ENCODE results near the gene SIL1.
"Not testable (repeated sequence)": the region's sequence is repeated elsewhere in the genome, so short reads cannot be mapped to it uniquely, and the experiment has no call there.

Gene SIL1

DNA sequence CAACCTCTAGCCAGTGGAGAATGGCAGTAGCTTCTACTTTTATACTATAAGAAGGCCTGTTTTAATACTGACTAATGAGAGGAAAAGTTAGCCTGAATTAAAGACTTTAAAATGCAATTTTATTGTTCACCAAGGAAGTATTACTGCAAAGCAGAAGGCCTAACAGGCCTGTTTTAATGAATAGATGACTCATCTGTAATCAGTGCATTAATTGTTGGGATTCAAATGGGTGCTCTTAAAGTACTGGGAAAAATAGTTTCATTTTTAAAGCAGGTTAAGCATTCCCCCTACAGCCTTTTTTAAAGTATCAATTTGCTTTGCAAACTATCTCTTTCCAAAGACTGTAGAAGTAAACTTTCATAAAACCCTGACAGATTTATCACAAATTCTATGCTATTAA, 147.7 kb downstream of the SIL1 start:
- DNase-seq, result no peak
- intact Hi-C loops (cut with DNase I), result no loop called here

GRCh38 chr5:139049780-139050179, 148.4 kb downstream of the SIL1 start:
- intact Hi-C loops (cut with DNase I), result no loop called here

DNA sequence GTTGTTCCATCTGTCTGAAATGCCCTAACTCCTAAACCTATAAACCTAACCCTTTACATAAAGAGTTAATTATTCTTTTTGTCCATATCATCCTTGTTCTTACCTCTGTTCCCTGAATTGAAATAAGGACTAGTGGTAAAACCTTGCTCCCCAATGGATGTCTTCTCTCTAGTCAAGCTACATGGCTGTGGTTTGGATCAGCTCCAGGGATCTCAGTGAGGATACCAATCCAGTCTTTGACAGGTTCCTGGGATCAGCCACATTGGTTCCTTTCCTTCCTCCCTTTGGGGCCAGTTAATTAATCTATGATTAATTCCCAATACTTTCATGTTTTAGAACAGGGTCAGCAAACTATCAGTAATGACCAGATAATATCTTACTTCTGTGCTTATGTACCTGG, 151.6 kb downstream of the SIL1 start:
- no peak for DNase-seq
- intact Hi-C loops (cut with DNase I), result no loop called here

More at GRCh38 chr5:139049780-139050179, 148.4 kb downstream of the SIL1 start:
- DNase-seq, result no peak

DNA sequence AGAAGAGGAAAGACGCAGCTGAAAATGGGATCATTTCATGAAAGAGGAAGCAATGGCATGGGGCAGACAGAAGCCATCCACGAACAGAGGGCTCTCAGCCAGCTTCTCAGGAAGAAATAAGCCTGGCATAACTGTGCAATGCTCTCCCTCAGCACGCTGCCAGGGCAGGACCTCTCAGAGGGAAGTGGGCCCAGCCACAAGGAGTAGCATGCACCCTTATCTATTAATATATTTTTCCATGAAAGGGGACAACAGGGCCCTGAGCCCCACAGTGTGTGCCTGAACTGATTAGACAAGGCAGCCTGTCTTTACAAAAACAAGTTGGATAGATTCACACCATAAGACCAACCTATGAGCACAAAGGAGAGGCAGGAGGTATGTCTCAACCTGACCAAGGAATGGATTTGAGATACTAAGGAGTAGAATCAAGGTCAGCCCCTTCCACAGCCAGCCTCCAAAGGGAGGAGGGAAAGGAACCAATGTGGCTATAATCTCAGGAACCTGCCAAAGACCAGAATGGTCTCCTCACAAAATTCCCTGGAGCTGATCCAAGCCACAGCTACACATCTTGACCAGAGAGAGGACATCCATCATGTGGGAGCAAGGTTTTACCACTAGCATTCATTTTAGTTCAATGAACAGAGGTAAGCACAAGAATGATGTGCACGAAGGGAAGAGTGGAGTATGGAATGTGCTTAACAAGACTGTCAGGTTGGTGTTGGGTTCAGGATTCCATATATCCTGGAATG, 154.8 kb downstream of the SIL1 start:
- no peak for DNase-seq
- intact Hi-C loops (cut with DNase I), result no loop called here

DNA sequence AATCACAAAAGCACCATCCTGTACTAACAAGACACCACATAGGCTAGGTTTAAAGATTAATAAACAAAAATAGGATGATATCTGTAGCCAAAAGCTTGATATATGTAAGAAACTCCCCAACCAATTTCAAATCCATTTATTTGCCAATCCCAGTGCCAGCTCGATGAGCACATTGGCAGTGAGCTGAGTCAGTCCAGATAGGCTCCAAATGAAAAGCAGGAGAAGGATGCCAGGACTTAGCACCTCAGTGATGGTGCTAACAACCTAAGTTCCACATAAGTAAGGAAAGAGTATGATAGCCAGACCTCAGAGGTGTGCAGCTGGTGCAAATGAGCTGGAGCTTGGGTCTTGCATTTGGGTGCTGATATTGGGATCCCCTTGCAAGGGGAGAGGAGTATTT, 158.1 kb downstream of the SIL1 start:
- intact Hi-C loops (cut with DNase I), result no loop called here
- no peak for DNase-seq

- DNase-seq, result no peak
- intact Hi-C loops (cut with DNase I), result no loop called here
Measured at GRCh38 chr5:139038613-139039305, 159.4 kb downstream of the SIL1 start.

- no peak for DNase-seq
- intact Hi-C loops (cut with DNase I), result no loop called here
Measured at GRCh38 chr5:139037732-139038131, 160.4 kb downstream of the SIL1 start.

DNA sequence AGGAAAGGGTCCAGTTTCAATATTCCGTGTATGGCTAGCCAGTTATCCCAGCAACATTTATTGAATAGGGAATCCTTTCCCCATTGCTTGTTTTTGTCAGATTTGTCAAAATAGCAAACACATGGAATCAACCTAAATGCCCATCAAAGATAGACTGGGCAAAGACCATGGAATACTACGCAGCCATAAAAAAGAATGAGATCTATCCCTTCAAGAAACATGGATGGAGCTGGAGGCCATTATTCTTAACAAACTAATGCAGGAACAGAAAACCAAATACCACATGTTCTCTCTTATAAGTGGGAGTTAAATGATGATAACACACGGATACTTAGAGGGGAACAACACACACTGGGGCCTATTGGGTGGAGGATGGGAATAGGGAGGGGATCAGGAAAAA, 161.8 kb downstream of the SIL1 start:
- intact Hi-C loops (cut with DNase I); DNase-seq: not testable (repeated sequence)

DNA sequence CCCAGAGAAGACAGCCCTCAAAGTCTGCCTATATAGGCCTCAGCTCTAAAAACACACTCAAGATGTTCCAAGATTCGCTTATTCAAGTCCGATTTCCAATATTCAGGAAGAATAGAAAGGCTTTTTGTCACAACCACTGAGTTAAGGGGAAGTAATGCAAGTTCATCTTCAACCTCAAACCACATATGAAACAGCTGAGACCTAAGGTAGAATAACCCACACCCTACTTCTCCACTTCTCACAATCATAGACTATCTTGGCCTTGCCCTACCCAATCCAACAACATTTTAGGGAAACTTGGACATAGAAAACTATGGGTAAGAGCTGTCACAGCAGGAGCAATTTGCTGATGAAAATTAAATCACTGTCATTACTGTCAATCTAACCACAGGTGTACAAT, 171.0 kb downstream of the SIL1 start:
- intact Hi-C loops (cut with DNase I), result no loop called here
- DNase-seq, result no peak

DNA sequence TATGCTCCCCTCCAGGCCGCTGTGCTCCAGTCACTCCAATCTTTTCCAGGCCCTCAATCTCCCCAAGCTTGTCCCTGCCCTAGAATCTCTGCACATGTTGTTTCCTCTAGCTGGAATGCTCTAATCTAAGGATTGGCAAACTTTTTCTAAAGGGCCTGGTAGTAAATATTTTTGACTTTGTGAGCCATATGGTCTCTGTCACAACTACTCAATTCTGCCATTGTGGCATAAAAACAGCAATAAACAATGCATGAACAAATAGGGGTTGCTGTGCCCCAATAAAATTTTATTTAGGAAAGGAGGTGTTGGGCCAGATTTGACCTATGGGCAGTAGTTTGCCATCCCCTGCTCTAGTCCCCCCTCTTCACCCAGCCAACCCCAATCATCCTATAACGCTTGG, 172.5 kb downstream of the SIL1 start:
- intact Hi-C loops (cut with DNase I), result no loop called here
- no peak for DNase-seq

DNA sequence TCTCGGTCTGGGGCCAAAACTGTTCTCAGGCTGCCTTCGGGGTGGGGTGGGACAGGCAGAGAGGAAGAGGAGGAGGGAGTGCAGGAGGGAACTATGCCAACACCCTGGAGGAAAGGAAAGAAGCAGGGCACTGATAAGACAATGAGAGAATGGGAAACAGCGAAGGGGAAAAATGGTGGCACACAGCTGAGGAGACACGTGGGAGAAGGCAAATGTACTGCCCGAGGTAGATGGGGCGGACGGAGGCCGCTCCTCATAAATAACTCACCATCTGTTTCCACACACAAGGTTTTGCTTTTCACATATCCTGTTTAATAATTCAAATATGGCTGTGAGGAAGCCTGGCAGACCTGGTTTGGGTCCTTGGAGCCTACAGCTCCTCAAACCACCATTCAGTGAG, 174.9 kb downstream of the SIL1 start:
- intact Hi-C loops (cut with DNase I), result no loop called here
- no peak for DNase-seq

DNA sequence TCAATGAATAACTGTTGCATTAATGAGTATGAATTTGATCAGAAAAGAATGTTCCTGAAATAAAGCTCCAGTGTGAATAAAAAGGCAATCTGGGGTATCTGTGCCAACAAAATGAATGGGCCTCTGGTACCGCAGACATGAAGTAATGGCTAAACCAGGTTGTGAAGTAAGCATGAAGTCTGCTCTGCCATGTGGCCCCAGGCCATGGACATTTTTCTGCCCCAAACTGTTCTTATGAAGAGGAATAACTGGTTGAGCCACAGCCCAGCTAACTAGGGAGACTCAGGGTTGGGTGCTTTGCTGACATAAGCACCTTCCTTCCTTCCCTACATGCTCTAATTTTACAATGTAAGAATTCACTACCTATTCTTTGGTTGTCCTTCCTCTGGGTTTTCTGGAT, 175.6 kb downstream of the SIL1 start:
- no peak for DNase-seq

GRCh38 chr5:139021346-139021745, 176.8 kb downstream of the SIL1 start:
- DNase-seq, result no peak
- intact Hi-C loops (cut with DNase I), result no loop called here

More for the DNA sequence above, 175.6 kb downstream of the SIL1 start:
- intact Hi-C loops (cut with DNase I), result no loop called here

DNA sequence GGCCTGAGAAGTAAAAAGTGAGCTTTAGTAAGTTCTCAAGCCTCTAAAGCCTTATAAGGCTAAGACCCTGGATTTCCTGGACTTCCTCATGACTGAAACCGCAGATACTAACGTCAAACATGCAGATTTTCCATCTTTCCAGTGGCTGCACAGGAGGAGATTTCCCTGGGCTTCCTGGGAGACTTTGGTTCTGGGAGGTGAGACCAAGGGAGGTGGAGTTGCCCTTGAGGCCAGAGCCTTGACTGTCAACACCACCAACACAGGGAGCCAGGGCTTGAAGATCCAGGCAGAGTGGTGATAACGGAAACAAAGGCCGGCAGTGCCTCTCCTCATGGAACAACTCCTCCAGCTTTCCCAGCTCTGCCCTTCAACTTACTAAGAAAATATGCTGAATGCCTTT, 178.3 kb downstream of the SIL1 start:
- no peak for DNase-seq
- intact Hi-C loops (cut with DNase I), result no loop called here

GRCh38 chr5:139019211-139019610, 179.0 kb downstream of the SIL1 start:
- DNase-seq, result no peak
- intact Hi-C loops (cut with DNase I), result no loop called here

GRCh38 chr5:139017624-139018023, 180.5 kb downstream of the SIL1 start:
- no peak for DNase-seq
- intact Hi-C loops (cut with DNase I), result no loop called here

DNA sequence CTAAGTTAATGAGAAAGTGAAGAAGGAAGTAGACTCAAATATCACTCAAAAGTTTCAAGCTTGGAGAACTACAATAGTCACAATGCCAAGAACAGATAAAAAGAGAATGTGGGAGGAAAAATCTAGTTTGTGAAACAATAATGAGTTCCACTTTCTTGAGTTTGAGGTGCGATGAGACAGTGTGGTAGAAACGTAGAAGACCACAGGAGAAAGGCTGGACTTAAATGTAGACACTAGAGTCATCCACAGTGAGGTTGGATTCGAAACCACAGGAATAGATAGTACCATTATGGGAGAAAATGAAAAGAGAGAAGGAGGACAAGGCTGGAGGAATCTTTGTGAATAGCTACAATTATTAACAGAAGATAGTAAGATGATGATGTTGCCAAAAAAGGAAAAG, 182.0 kb downstream of the SIL1 start:
- DNase-seq, result no peak
- intact Hi-C loops (cut with DNase I), result no loop called here

DNA sequence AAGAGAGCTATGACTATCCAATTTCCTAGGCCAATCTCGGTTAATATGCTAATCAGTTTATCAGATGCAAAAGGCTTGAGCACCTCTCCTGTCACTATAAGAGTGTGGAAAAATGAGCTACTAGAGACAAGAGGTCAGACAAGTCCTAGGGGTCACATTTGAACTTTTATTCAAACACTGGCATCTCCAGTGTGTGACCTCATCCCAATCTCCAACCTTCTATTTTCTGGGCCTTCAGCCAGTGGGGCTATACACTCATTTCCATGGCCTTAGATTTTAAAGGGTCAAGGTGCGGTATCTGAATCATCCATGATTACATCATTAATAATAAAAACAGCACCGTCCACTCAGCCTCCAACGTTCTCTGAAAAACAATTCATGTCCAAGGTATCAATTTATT, 183.4 kb downstream of the SIL1 start:
- intact Hi-C loops (cut with DNase I), result no loop called here
- DNase-seq, result no peak

GRCh38 chr5:139012176-139012575, 186.0 kb downstream of the SIL1 start:
- DNase-seq, result no peak
- intact Hi-C loops (cut with DNase I), result no loop called here

- DNase-seq; intact Hi-C loops (cut with DNase I): not testable (repeated sequence)
Measured at GRCh38 chr5:139011156-139011555, 187.0 kb downstream of the SIL1 start.

- intact Hi-C loops (cut with DNase I), result no loop called here
- no peak for DNase-seq
Measured at GRCh38 chr5:139004374-139005307, 193.5 kb downstream of the SIL1 start.
